T-helper 1 cell treated with Interleukin-12 subunit alpha and Interleukin-12 subunit beta and Interleukin-4 antibody, amounts not matched to agents 30 μg/mL and 1 μg/mL, for 36 hours (primary cell): ENCODE data around the gene QSOX1.

Source experiments
- H3K27ac Mint-ChIP-seq: one replicate; pipeline ENCODE4 v1.8.0; 2021; ENCODE audit warnings: mild to moderate bottlenecking, mixed read lengths
- H3K27me3 Mint-ChIP-seq: one replicate; pipeline ENCODE4 v1.8.0; 2021; ENCODE audit warnings: low read depth, mixed read lengths
- H3K36me3 Mint-ChIP-seq: one replicate; pipeline ENCODE4 v1.8.0; 2021; ENCODE audit warnings: low read depth, mixed read lengths
- H3K4me1 Mint-ChIP-seq: one replicate; pipeline ENCODE4 v1.8.0; 2021; ENCODE audit warnings: low read depth, mixed read lengths
- H3K4me3 Mint-ChIP-seq: one replicate; pipeline ENCODE4 v1.8.0; 2021; ENCODE audit warnings: mild to moderate bottlenecking, moderate library complexity, mixed read lengths
- H3K9me3 Mint-ChIP-seq: one replicate; pipeline ENCODE4 v1.8.0; 2021; ENCODE audit warnings: mixed read lengths

QSOX1 gene

GRCh38 chr1:180171691-180172090 lies 17.0 kb downstream of the QSOX1 start:
- Mint-ChIP-seq H3K36me3 (no peaks in the 10 kb centered on the region), H3K27me3 (no peaks in the 10 kb centered on the region), H3K27ac (no peak overlapping the region), H3K9me3 (no peaks in the 10 kb centered on the region), H3K4me1 (no peaks in the 10 kb centered on the region), H3K4me3 (no peak overlapping the region)

- no peaks in the 10 kb centered on the region for H3K4me1 Mint-ChIP-seq
- H3K36me3 Mint-ChIP-seq: no peaks in the 10 kb centered on the region
- peak overlapping the region; percentile 31 for H3K27ac Mint-ChIP-seq
- H3K9me3 Mint-ChIP-seq: no peaks in the 10 kb centered on the region
- H3K4me3 Mint-ChIP-seq: no peak overlapping the region
- no peaks in the 10 kb centered on the region for H3K27me3 Mint-ChIP-seq
Observed at GRCh38 chr1:180173451-180173850, 18.8 kb downstream of the QSOX1 start.

- H3K4me1 Mint-ChIP-seq: no peaks in the 10 kb centered on the region
- no peak overlapping the region for H3K4me3 Mint-ChIP-seq
- H3K36me3 Mint-ChIP-seq: no peaks in the 10 kb centered on the region
- no peaks in the 10 kb centered on the region for H3K9me3 Mint-ChIP-seq
- no peaks in the 10 kb centered on the region for H3K27me3 Mint-ChIP-seq
- no peak overlapping the region for H3K27ac Mint-ChIP-seq
Observed at GRCh38 chr1:180173952-180174351, 19.3 kb downstream of the QSOX1 start.

GRCh38 chr1:180175291-180175690 lies 20.6 kb downstream of the QSOX1 start:
- Mint-ChIP-seq H3K27me3 (no peaks in the 10 kb centered on the region), H3K9me3 (no peaks in the 10 kb centered on the region), H3K4me3 (no peak overlapping the region), H3K27ac (no peak overlapping the region), H3K36me3 (no peaks in the 10 kb centered on the region), H3K4me1 (no peaks in the 10 kb centered on the region)

GRCh38 chr1:180175806-180176205 lies 21.1 kb downstream of the QSOX1 start:
- no peaks in the 10 kb centered on the region for H3K36me3 Mint-ChIP-seq
- no peaks in the 10 kb centered on the region for H3K4me1 Mint-ChIP-seq
- H3K27me3 Mint-ChIP-seq: no peaks in the 10 kb centered on the region
- no peaks in the 10 kb centered on the region for H3K9me3 Mint-ChIP-seq
- H3K4me3 Mint-ChIP-seq: no peak overlapping the region
- no peak overlapping the region for H3K27ac Mint-ChIP-seq

GRCh38 chr1:180176965-180177364 lies 22.3 kb downstream of the QSOX1 start:
- Mint-ChIP-seq H3K27ac (no peak overlapping the region), H3K4me1 (no peaks in the 10 kb centered on the region)

GRCh38 chr1:180177931-180178330 lies 23.3 kb downstream of the QSOX1 start:
- H3K4me3 Mint-ChIP-seq: no peak overlapping the region
- no peaks in the 10 kb centered on the region for H3K36me3 Mint-ChIP-seq
- no peak overlapping the region for H3K27ac Mint-ChIP-seq
- H3K4me1 Mint-ChIP-seq: no peaks in the 10 kb centered on the region
- H3K27me3 Mint-ChIP-seq: no peaks in the 10 kb centered on the region
- H3K9me3 Mint-ChIP-seq: no peaks in the 10 kb centered on the region

More at GRCh38 chr1:180176965-180177364, 22.3 kb downstream of the QSOX1 start:
- Mint-ChIP-seq H3K36me3 (no peaks in the 10 kb centered on the region), H3K27me3 (no peaks in the 10 kb centered on the region), H3K4me3 (no peak overlapping the region), H3K9me3 (no peaks in the 10 kb centered on the region)

- no peak overlapping the region for H3K4me3 Mint-ChIP-seq
- H3K27me3 Mint-ChIP-seq: no peaks in the 10 kb centered on the region
- H3K36me3 Mint-ChIP-seq: no peaks in the 10 kb centered on the region
- H3K27ac Mint-ChIP-seq: no peak overlapping the region
- H3K9me3 Mint-ChIP-seq: no peaks in the 10 kb centered on the region
- H3K4me1 Mint-ChIP-seq: no peaks in the 10 kb centered on the region
Observed at GRCh38 chr1:180178511-180179161, 24.0 kb downstream of the QSOX1 start.

GRCh38 chr1:180179162-180179957 lies 24.7 kb downstream of the QSOX1 start:
- Mint-ChIP-seq H3K27me3 (no peaks in the 10 kb centered on the region), H3K9me3 (no peaks in the 10 kb centered on the region), H3K36me3 (no peaks in the 10 kb centered on the region), H3K27ac (no peak overlapping the region), H3K4me3 (no peak overlapping the region), H3K4me1 (no peaks in the 10 kb centered on the region)

GRCh38 chr1:180181048-180181447 lies 26.4 kb downstream of the QSOX1 start:
- no peak overlapping the region for H3K27ac Mint-ChIP-seq
- no peaks in the 10 kb centered on the region for H3K4me1 Mint-ChIP-seq
- H3K9me3 Mint-ChIP-seq: no peaks in the 10 kb centered on the region
- H3K4me3 Mint-ChIP-seq: no peak overlapping the region
- no peaks in the 10 kb centered on the region for H3K27me3 Mint-ChIP-seq
- H3K36me3 Mint-ChIP-seq: peaks cover 1% of the 10 kb centered on the region

- no peaks in the 10 kb centered on the region for H3K4me1 Mint-ChIP-seq
- H3K27me3 Mint-ChIP-seq: no peaks in the 10 kb centered on the region
- no peak overlapping the region for H3K27ac Mint-ChIP-seq
- peaks cover 2% of the 10 kb centered on the region for H3K36me3 Mint-ChIP-seq
- H3K9me3 Mint-ChIP-seq: no peaks in the 10 kb centered on the region
- no peak overlapping the region for H3K4me3 Mint-ChIP-seq
Observed at GRCh38 chr1:180181996-180182642, 27.4 kb downstream of the QSOX1 start.

GRCh38 chr1:180182643-180183311 lies 28.1 kb downstream of the QSOX1 start:
- Mint-ChIP-seq H3K9me3 (no peaks in the 10 kb centered on the region), H3K4me3 (no peak overlapping the region), H3K4me1 (no peaks in the 10 kb centered on the region), H3K27me3 (no peaks in the 10 kb centered on the region), H3K36me3 (peaks cover 2% of the 10 kb centered on the region), H3K27ac (no peak overlapping the region)

GRCh38 chr1:180183426-180183825 lies 28.8 kb downstream of the QSOX1 start:
- Mint-ChIP-seq H3K27me3 (no peaks in the 10 kb centered on the region), H3K36me3 (peaks cover 2% of the 10 kb centered on the region), H3K27ac (no peak overlapping the region), H3K4me3 (no peak overlapping the region), H3K4me1 (no peaks in the 10 kb centered on the region), H3K9me3 (no peaks in the 10 kb centered on the region)

GRCh38 chr1:180184041-180184440 lies 29.4 kb downstream of the QSOX1 start:
- Mint-ChIP-seq H3K27me3 (no peaks in the 10 kb centered on the region), H3K4me3 (no peak overlapping the region), H3K4me1 (no peaks in the 10 kb centered on the region), H3K27ac (no peak overlapping the region), H3K36me3 (peaks cover 2% of the 10 kb centered on the region), H3K9me3 (no peaks in the 10 kb centered on the region)
